ENCODE measurements around the gene LPAR6.

GRCh38 chr13:48393030-48393697, 19.7 kb downstream of the LPAR6 start:
- TF ChIP-seq CTCF (IDR thresholded peaks at IDR 0.05) (no peak), EZH2 (IDR thresholded peaks at IDR 0.05; ENCODE audit: borderline replicate concordance, insufficient read depth, low read depth, low read length, poor library complexity, severe bottlenecking) (no peak)

All from B cell (primary cell).